ENCODE data around the gene ATP1B2.

DNA sequence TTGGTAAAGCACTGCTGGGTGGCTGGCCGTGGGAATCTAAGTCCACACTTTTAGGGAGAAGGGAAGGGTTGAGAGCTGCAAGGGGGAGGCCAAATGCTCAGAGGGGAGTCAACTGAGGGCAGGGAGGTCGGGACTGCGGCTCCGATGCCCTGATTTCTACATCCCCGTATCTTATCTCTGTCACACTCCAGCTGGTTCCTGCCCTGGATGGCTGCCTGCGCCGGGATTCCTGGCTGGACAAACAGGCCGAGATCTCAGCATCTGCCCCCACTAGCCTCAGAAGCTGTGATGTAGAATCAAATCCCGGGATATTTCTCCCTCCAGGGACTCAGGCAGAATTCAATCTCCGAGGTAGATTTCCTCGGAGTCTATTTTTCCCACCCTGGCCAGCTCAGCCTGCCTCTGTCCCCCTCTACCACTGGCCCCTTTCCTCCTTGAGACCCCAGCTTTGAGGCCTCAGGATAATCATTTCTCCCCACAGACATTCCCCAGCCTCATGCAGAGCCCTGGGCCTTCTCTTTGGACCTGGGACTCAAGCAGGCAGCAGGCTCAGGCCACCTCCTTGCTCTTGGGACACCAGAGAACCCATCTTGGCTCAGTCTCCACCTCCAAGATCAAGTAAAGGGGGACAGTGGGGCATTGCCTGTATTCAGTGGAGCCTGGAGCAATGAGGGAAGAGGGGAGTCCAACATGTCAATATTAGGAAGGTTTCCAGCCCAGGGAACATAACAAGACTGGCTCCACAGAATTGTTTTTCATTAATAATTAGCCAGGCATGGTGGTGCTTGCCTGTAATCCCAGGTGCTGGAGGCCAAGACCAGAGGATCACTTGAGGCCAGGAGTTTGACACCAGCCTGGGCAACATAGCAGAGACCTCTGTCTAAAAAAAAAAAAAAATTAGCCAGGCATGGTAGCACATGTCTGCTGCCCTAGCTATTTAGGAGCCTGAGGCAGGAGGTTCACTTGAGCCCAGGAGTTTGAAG lies 19.0 kb upstream of the ATP1B2 start:
- TF ChIP-seq REST (IDR thresholded peaks at IDR 0.05; ENCODE audit: insufficient replicate concordance, low read depth), result no peak
- no peak for TF ChIP-seq CTCF (IDR thresholded peaks at IDR 0.05; ENCODE audit: insufficient read depth, low read length)
- no peak for TF ChIP-seq POLR2AphosphoS5 (IDR thresholded peaks at IDR 0.05; ENCODE audit: low read depth)
- TF ChIP-seq GABPA (IDR thresholded peaks at IDR 0.05; ENCODE audit: low read depth), result no peak

All from HL-60 (cell line).